ENCODE measurements around the gene CFTR. TPM values are rescaled to one million over a fixed set of nuclear protein-coding genes. Genes with fewer than 3 reads are reported as not detected.
"Not testable (repeated sequence)": the region's sequence is repeated elsewhere in the genome, so short reads cannot be mapped to it uniquely, and the experiment has no call there.

CFTR gene
- total and polyA plus RNA-seq, 5 experiments from 2014 or later: not detected

DNA sequence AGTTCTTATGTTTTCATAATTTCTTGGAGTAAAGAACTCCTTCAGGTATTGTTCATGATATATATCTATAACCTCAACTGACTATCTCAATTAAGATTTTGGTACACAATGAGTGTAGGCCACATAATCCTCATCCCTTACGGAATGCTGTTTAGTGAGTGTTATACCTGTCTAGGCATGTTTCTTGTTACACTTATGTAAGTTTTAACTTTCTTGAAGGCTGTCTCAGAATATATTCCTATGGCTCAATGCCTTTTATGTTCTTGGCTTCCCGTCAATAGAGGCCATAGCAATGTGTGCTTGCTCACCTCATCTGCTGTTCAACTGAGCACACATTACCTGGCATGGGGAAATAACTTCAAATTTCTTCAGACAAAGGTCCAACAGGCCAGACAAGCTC is 208.3 kb downstream of the CFTR start:
- no peak overlapping the region for H3K4me3 Mint-ChIP-seq
- H3K27ac Mint-ChIP-seq: no peak overlapping the region
- no peak for ATAC-seq
- H3K9me3 Mint-ChIP-seq: peaks cover 0 to 2% (median 0%) of the 10 kb centered on the region in 9 donors
- POLR2A ChIA-PET: no interaction called here
- H3K4me1 Mint-ChIP-seq: peaks cover 0 to 2% (median 0%) of the 10 kb centered on the region in 4 donors
- DNase-seq: no peak
- peaks cover 0 to 22% (median 6%) of the 10 kb centered on the region in 5 donors for H3K27me3 Mint-ChIP-seq
- no peaks in the 10 kb centered on the region for H3K36me3 Mint-ChIP-seq

DNA sequence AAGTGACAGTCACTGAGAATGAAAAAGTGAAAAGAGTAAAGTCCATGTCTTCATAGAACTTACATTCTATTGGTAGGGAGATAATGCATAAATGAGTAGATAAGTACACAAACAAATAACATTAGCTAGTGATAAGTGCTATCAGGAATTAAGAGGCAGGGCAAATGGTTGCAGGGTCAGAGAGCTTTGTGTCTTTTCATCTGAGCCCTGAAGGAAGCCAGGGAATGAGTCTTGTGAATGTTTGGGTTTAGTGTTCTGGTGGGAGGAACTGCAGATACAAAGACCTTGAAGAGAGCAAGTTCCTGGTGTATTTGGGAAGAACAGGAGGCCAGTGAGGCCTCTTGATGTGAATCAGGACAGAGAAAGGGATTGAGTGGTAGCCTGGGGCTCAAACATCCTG is 209.6 kb downstream of the CFTR start:
- Mint-ChIP-seq H3K4me3 (no peak overlapping the region), H3K27me3 (peaks cover 0 to 22% (median 6%) of the 10 kb centered on the region in 5 donors), H3K4me1 (peaks cover 0 to 2% (median 0%) of the 10 kb centered on the region in 4 donors), H3K36me3 (no peaks in the 10 kb centered on the region), H3K27ac (no peak overlapping the region), H3K9me3 (peaks cover 0 to 9% (median 0%) of the 10 kb centered on the region in 9 donors)
- no peak for ATAC-seq
- DNase-seq: no peak
- POLR2A ChIA-PET: no interaction called here

DNA sequence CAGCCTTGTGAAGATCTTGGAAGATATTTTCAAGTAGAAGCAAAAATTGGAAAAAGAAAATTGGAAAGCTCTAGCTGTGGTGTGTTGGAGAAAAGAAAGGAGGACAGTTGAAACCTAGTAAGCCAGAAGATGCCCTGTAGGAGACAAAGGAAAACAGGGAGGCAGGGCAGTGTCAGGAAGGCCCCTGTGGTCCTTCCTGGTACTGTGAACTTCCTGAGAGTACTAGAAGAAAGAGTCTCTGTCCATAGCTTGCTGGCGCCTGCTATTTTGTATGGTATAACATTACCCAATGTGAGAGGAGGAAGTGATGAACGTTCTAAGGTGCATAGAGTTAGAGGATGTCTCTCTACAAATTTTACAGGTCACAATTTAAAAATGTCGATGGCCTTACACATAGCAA is 210.3 kb downstream of the CFTR start:
- Mint-ChIP-seq H3K27ac (no peak overlapping the region), H3K36me3 (no peaks in the 10 kb centered on the region)
- POLR2A ChIA-PET: no interaction called here

DNA sequence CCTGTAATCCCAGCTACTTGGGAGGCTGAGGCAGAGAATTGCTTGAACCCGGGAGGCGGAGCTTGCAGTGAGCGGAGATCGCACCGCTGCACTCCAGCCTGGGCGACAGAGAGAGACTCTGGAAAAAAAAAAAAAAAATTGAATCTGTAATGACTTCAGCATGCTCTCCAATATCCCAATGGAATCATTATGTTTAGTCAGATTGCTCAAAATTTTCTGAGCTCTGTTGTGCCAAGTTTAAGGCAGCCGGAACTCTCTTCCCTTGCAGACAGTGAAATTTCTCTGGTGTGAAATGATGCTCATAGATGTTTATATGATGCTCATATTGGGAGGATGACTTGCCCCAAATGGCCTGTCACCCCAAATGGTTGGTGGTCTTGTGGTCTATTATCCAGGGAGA is 212.5 kb downstream of the CFTR start:
- peaks cover 0 to 2% (median 0%) of the 10 kb centered on the region in 4 donors for H3K4me1 Mint-ChIP-seq
- H3K36me3 Mint-ChIP-seq: no peaks in the 10 kb centered on the region
- H3K9me3 Mint-ChIP-seq: peaks cover 0 to 9% (median 0%) of the 10 kb centered on the region in 9 donors
- DNase-seq (no peak), ATAC-seq (no peak)
- POLR2A ChIA-PET: no interaction called here
- H3K27ac Mint-ChIP-seq: no peak overlapping the region
- H3K4me3 Mint-ChIP-seq: no peak overlapping the region
- peaks cover 0 to 22% (median 5%) of the 10 kb centered on the region in 5 donors for H3K27me3 Mint-ChIP-seq

More for the DNA sequence above, 210.3 kb downstream of the CFTR start:
- no peak overlapping the region for H3K4me3 Mint-ChIP-seq
- DNase-seq (no peak), ATAC-seq (no peak)
- peaks cover 0 to 2% (median 0%) of the 10 kb centered on the region in 4 donors for H3K4me1 Mint-ChIP-seq
- H3K9me3 Mint-ChIP-seq: peaks cover 0 to 9% (median 0%) of the 10 kb centered on the region in 9 donors
- H3K27me3 Mint-ChIP-seq: peaks cover 0 to 22% (median 6%) of the 10 kb centered on the region in 5 donors

DNA sequence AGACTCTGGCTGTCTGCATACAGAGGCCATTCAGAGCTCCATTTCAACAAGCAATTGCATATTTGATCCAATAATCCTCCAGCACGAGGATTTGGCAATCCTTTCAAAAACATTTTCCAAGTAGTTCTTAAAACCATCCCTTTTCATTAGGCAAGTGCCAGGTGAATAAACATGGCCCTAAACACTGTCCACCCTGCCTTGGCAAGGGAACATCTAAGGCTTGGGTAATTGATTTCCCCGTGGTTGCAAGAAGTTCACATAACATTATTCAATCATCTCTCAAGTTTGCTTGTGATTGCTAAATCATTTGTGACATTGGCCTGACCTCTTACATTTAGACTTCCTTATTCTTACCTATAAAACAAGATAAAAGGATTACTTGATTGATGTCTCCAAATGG is 218.2 kb downstream of the CFTR start:
- Mint-ChIP-seq H3K27ac (no peak overlapping the region), H3K4me3 (no peak overlapping the region), H3K9me3 (peaks cover 0 to 9% (median 0%) of the 10 kb centered on the region in 9 donors), H3K27me3 (peaks cover 0 to 1% (median 0%) of the 10 kb centered on the region in 5 donors), H3K36me3 (no peaks in the 10 kb centered on the region), H3K4me1 (no peaks in the 10 kb centered on the region)
- POLR2A ChIA-PET: no interaction called here
- DNase-seq: no peak
- ATAC-seq: no peak

DNA sequence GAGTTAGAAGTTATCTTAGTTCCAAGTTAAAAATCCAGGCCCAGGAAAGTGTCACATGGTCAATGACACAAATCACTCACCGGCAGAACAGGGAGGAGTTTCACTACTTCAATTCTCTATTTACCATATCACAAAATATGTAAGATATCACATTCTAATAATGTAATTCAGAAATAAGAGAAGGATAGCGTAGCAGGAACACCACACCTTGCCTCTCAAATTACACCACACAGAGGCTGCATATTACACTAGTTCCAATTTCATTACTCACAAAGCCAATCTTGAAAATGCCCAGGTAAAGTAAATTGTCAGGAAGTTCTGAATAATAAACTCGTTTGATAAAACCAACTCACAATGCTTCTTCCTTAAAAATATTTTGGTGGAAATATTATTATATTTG is 224.2 kb downstream of the CFTR start:
- H3K36me3 Mint-ChIP-seq: no peaks in the 10 kb centered on the region
- ATAC-seq: no peak
- H3K27me3 Mint-ChIP-seq: peaks cover 0 to 4% (median 3%) of the 10 kb centered on the region in 5 donors
- H3K27ac Mint-ChIP-seq: no peak overlapping the region
- no peaks in the 10 kb centered on the region for H3K4me1 Mint-ChIP-seq
- peaks cover 0 to 8% (median 0%) of the 10 kb centered on the region in 9 donors for H3K9me3 Mint-ChIP-seq
- no peak for DNase-seq
- POLR2A ChIA-PET: no interaction called here
- H3K4me3 Mint-ChIP-seq: no peak overlapping the region

DNA sequence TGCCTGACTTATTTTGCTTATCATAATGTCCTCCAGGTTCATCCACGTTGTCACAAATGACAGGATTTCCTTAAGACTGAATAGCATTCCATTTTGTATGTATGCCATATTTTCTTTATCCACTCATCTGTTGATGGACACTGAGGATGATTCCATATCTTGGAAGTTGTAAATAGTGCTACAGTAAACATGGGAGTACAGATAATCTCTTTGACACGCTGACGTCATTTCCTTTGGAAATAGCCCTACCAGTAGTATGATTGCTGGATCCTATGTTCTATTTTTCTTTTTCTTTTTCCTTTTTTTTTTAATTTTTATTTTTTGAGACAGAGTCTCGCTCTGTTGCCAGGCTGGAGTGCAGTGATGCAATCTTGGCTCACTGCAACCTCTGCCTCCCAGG is 225.8 kb downstream of the CFTR start:
- ATAC-seq: no peak
- Mint-ChIP-seq H3K27me3 (peaks cover 0 to 4% (median 3%) of the 10 kb centered on the region in 5 donors), H3K4me1 (no peaks in the 10 kb centered on the region), H3K4me3 (no peak overlapping the region), H3K27ac (no peak overlapping the region), H3K9me3 (peaks cover 0 to 8% (median 0%) of the 10 kb centered on the region in 9 donors), H3K36me3 (no peaks in the 10 kb centered on the region)
- POLR2A ChIA-PET: no interaction called here
- no peak for DNase-seq

DNA sequence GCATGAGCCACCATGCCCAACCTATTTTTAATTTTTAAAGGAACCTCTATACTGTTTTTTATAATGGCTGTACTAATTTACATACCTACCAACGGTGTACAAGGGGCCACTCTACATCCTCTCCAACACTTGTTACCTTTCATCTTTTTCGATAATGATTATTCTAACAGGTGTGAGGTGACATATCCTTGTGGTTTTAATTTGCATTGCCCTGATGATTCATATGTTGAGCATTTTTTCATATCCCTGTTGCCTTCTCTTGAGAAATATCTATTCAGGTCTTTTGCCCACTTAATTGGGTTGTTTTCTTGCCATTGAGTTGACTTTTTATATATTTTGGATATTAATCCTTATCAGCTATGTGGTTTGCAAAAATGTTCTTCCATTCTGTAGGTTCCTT is 226.4 kb downstream of the CFTR start:
- Mint-ChIP-seq H3K9me3 (peaks cover 0 to 8% (median 0%) of the 10 kb centered on the region in 9 donors), H3K27me3 (peaks cover 0 to 4% (median 3%) of the 10 kb centered on the region in 5 donors), H3K36me3 (no peaks in the 10 kb centered on the region), H3K4me1 (no peaks in the 10 kb centered on the region), H3K27ac (no peak overlapping the region), H3K4me3 (no peak overlapping the region)
- no peak for DNase-seq
- POLR2A ChIA-PET: no interaction called here
- ATAC-seq: no peak

DNA sequence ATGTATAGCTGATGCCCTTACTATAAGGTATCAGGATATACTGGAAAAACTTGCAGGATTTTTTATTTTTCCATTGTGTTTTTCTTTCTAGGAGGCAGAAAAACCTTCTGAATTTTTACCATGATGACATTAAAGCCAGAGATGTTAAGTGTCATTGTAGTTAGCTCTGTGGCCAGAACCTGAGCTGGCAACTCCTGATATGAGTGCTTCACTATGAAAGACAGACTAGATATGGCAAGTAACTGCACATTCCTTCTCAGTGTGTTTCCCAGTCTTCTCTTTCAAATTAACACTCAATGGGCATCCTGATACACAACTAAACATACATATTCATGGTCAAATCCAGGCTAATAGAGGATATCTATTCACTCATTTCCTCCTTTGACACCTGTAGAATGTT is 227.3 kb downstream of the CFTR start:
- DNase-seq: no peak
- peaks cover 0 to 8% (median 0%) of the 10 kb centered on the region in 9 donors for H3K9me3 Mint-ChIP-seq
- H3K27ac Mint-ChIP-seq: no peak overlapping the region
- POLR2A ChIA-PET: no interaction called here
- no peak for ATAC-seq
- H3K36me3 Mint-ChIP-seq: no peaks in the 10 kb centered on the region
- peaks cover 0 to 4% (median 3%) of the 10 kb centered on the region in 5 donors for H3K27me3 Mint-ChIP-seq
- no peaks in the 10 kb centered on the region for H3K4me1 Mint-ChIP-seq
- H3K4me3 Mint-ChIP-seq: no peak overlapping the region

DNA sequence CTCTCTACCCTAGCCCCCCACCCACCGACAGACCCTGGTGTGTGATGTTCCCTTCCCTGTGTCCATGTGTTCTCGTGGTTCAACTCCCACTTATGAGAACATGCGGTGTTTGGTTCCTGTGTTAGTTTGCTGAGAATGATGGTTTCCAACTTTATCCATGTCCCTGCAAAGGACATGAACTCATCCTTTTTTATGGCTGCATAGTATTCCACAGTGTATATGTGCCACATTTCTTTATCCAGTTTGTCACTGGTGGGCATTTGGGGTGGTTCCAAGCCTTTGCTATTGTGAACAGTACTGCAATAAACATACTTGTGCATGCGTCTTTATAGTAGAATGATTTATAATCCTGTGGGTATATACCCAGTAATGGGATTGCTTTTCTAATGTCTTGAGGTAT is 228.3 kb downstream of the CFTR start:
- H3K27ac Mint-ChIP-seq, H3K36me3 Mint-ChIP-seq, H3K9me3 Mint-ChIP-seq, POLR2A ChIA-PET, H3K27me3 Mint-ChIP-seq, DNase-seq, ATAC-seq, H3K4me1 Mint-ChIP-seq, H3K4me3 Mint-ChIP-seq: not testable (repeated sequence)

DNA sequence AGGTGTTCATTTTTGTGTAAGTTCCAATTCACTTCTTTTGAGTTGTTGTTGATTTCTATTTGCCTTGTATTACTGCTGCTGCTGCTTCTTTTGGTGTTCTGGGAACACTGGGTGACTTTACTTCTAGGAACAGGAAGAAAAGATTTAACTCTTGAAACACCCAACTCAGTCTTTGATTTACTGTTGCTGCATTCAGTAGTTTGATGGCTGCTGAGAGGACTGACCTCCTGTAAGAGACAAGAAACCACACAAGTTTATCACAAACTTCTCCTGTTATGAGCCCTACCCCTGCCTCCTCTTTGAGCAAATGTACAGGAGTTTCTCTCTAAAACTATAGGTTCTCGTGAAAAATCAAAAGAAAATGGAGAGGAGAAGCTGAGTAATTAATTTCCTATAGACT is 231.7 kb downstream of the CFTR start:
- ATAC-seq: no peak
- Mint-ChIP-seq H3K36me3 (no peaks in the 10 kb centered on the region), H3K4me1 (no peaks in the 10 kb centered on the region), H3K27me3 (peaks cover 0 to 18% (median 4%) of the 10 kb centered on the region in 5 donors), H3K27ac (no peak overlapping the region), H3K9me3 (peaks cover 0 to 5% (median 0%) of the 10 kb centered on the region in 9 donors), H3K4me3 (no peak overlapping the region)
- POLR2A ChIA-PET: no interaction called here
- no peak for DNase-seq

DNA sequence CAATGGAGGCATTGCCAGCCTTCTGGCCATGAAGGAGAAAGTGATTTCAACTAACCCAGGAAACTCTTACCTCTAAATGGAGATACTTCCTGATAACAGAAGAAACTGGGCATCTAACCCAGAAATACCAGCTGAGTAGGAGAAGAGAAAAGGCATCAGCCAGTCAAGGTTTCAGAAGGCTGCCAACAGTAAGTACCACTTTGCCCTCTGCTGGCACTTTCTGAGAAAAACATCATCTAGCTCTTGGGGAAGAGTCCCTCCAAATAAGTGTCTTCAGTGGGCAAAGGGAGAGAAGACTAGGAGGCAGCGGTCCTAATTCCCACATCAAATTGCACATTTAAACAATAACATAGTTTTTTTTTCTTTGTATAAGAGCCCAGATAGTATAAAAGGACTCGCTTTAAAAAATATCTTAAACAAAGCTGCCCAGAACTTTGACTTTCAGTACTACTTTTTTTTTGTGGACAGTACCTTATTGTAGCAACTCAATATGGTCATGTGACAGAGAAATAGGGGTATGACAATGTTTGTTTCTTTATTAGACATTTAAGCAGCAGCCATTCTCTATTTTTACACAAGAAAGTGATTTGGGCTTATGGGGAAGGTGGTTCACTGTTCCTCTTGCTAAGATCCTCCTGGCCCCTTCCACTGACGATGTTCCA is 236.1 kb downstream of the CFTR start:
- Mint-ChIP-seq H3K27me3 (peaks cover 0 to 21% (median 2%) of the 10 kb centered on the region in 5 donors), H3K4me3 (no peak overlapping the region), H3K27ac (no peak overlapping the region), H3K9me3 (no peaks in the 10 kb centered on the region), H3K4me1 (no peaks in the 10 kb centered on the region), H3K36me3 (no peaks in the 10 kb centered on the region)
- POLR2A ChIA-PET: no interaction called here
- DNase-seq: peak in 1 of 10 donors; percentile 3
- ATAC-seq: no peak

DNA sequence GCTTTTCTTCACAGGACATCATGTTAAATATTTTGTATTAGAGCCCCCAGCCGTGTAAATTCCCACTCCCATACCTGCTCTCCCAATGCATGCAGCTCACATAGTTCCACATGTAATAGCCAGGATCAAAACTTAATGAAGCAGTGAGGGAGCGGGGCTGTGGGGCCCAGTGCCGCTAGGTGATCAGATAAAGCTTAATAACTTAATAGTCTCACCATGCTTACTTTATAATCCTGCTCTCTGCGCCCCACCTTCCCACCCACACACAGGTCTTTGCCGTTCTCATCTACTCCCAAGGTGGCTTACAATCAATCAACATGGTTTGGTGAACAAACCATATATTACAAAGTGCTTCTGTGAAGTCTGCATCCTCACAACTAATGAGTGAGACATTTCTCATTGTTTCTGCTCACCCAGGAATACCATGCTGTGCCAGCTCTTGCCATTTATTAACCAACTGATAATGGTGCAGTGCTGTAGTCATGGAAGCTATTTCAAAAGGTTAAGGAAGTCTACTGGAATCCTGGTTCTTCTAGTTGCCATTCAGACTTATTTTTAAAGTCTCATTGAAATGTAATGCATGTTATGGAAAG is 237.0 kb downstream of the CFTR start:
- ATAC-seq: no peak
- Mint-ChIP-seq H3K9me3 (no peaks in the 10 kb centered on the region), H3K4me1 (no peaks in the 10 kb centered on the region), H3K4me3 (no peak overlapping the region), H3K27ac (no peak overlapping the region), H3K27me3 (peaks cover 0 to 21% (median 2%) of the 10 kb centered on the region in 5 donors), H3K36me3 (no peaks in the 10 kb centered on the region)
- POLR2A ChIA-PET: no interaction called here
- DNase-seq: no peak

DNA sequence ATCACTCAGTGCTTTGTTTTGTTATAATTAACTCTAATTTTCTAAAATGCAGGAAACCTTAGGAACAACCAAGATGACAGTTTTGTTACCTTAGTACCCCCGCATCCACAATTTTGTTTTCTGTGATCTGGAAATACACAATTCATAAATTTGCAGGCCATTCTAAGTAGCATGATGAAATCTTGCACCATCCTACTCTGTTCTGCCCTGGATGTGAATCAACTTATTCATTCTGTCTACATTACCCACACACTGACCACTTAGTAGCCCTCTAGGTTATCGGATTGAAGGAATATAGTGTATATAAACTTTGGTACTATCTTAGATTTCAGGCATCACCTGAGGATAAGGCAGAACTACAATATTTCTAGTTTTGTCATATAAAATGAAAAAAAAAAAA is 237.5 kb downstream of the CFTR start:
- no peak for ATAC-seq
- H3K4me1 Mint-ChIP-seq: no peaks in the 10 kb centered on the region
- H3K4me3 Mint-ChIP-seq: no peak overlapping the region
- no peak for DNase-seq
- no peak overlapping the region for H3K27ac Mint-ChIP-seq
- peaks cover 0 to 21% (median 2%) of the 10 kb centered on the region in 5 donors for H3K27me3 Mint-ChIP-seq
- no peaks in the 10 kb centered on the region for H3K9me3 Mint-ChIP-seq
- POLR2A ChIA-PET: no interaction called here
- H3K36me3 Mint-ChIP-seq: no peaks in the 10 kb centered on the region
